Hindlimb muscle (tissue), 1 donor: ENCODE data around the gene PFN2. TPM values are rescaled to one million over a fixed set of nuclear protein-coding genes. Genes with fewer than 3 reads are reported as not detected.

Source experiments
- polyA plus RNA-seq: library from polyadenylated mRNA; unstranded; fragments of 120-200 nt; gene quantifications from one replicate; pipeline ENCODE4 v1.2.1, GENCODE V29; 2013; ENCODE audit not compliant: insufficient read length

The PFN2 gene
- polyA plus RNA-seq, 1 donor = 211 TPM

Other genes with a start within 250 kb of the PFN2 start
- gene COMMD2, start 218.4 kb downstream of the PFN2 start, polyA plus RNA-seq = 28.3 TPM
- gene ANKUB1, start 178.3 kb downstream of the PFN2 start, polyA plus RNA-seq = not detected
- 34.9 TPM for gene RNF13, start 157.7 kb downstream of the PFN2 start, polyA plus RNA-seq